Natural killer cell treated with Interleukin-12 subunit alpha and Interleukin-12 subunit beta and Interleukin-15 and Interleukin-18, amount 100 ng/mL, for 72 hours (primary cell): ENCODE measurements around the gene EXOC4. TPM values are rescaled to one million over a fixed set of nuclear protein-coding genes. Genes with fewer than 3 reads are reported as not detected.
"Not testable (repeated sequence)": the region's sequence is repeated elsewhere in the genome, so short reads cannot be mapped to it uniquely, and the experiment has no call there.

ENCODE experiments used
- ATAC-seq, 2 donors: fragments of 150-1000 bp; cut with Tn5 transposase in 1 of 2; sonication (Bioruptor Pico), chemical (Tn5 transposase) in 1 of 2; 2 replicates each; pipeline ENCODE4 v1.10.0; 2021
- DNase-seq: peaks from one replicate; pipeline ENCODE4 v3.0.0; 2022; ENCODE audit warnings: low spot score
- H3K27ac Mint-ChIP-seq, 2 donors: 1 replicate in 1 of 2; 2 replicates in 1 of 2; pipeline ENCODE4 v1.8.0; 2022; ENCODE audit warnings: mixed read lengths in 2 of 2, mild to moderate bottlenecking in 1 of 2, moderate library complexity in 1 of 2
- H3K27me3 Mint-ChIP-seq, 2 donors: 1 replicate in 1 of 2; 2 replicates in 1 of 2; pipeline ENCODE4 v1.8.0; 2022; ENCODE audit warnings: mixed read lengths in 2 of 2
- H3K36me3 Mint-ChIP-seq: one replicate; pipeline ENCODE4 v1.8.0; 2022; ENCODE audit warnings: mixed read lengths
- H3K4me1 Mint-ChIP-seq, 2 donors: 1 replicate in 1 of 2; 2 replicates in 1 of 2; pipeline ENCODE4 v1.8.0; 2022; ENCODE audit warnings: low read depth in 2 of 2, mixed read lengths in 2 of 2, mild to moderate bottlenecking in 1 of 2
- H3K4me3 Mint-ChIP-seq: one replicate; pipeline ENCODE4 v1.8.0; 2022; ENCODE audit warnings: mixed read lengths
- H3K9me3 Mint-ChIP-seq: 2 replicates; pipeline ENCODE4 v1.8.0; 2022; ENCODE audit warnings: mixed read lengths
- total RNA-seq, 2 donors: library from RNA; stranded (reverse); gene quantifications; one replicate each; pipeline ENCODE4 v1.2.3, GENCODE V29; 2022

Gene EXOC4
- total RNA-seq, 2 donors from 2014 or later, result 78.5 to 107 TPM

- H3K4me1 Mint-ChIP-seq, result peaks cover 0 to 6% of the 10 kb centered on the region in 2 donors
- no peak for ATAC-seq
These were observed 812.5 kb downstream of the EXOC4 start for GRCh38 chr7:134065415-134065814.

GRCh38 chr7:134067164-134067563 is 814.3 kb downstream of the EXOC4 start:
- ATAC-seq (no peak), DNase-seq (no peak)
- no peaks in the 10 kb centered on the region for H3K9me3 Mint-ChIP-seq
- H3K27ac Mint-ChIP-seq, result no peak overlapping the region
- no peak overlapping the region for H3K4me3 Mint-ChIP-seq
- H3K4me1 Mint-ChIP-seq, result peaks cover 0 to 6% of the 10 kb centered on the region in 2 donors
- no peaks in the 10 kb centered on the region for H3K27me3 Mint-ChIP-seq
- H3K36me3 Mint-ChIP-seq, result no peaks in the 10 kb centered on the region

More at GRCh38 chr7:134065415-134065814, 812.5 kb downstream of the EXOC4 start:
- H3K9me3 Mint-ChIP-seq, result no peaks in the 10 kb centered on the region
- no peak overlapping the region for H3K4me3 Mint-ChIP-seq
- H3K36me3 Mint-ChIP-seq, result no peaks in the 10 kb centered on the region
- no peak for DNase-seq
- no peaks in the 10 kb centered on the region for H3K27me3 Mint-ChIP-seq
- H3K27ac Mint-ChIP-seq, result no peak overlapping the region

- Mint-ChIP-seq H3K27ac (no peak overlapping the region), H3K9me3 (no peaks in the 10 kb centered on the region), H3K27me3 (no peaks in the 10 kb centered on the region), H3K4me1 (peaks cover 0 to 4% of the 10 kb centered on the region in 2 donors), H3K36me3 (no peaks in the 10 kb centered on the region), H3K4me3 (no peak overlapping the region)
- ATAC-seq (no peak), DNase-seq (no peak)
These were observed 815.8 kb downstream of the EXOC4 start for GRCh38 chr7:134068670-134069069.

GRCh38 chr7:134069187-134069586 is 816.3 kb downstream of the EXOC4 start:
- no peak overlapping the region for H3K27ac Mint-ChIP-seq
- DNase-seq (no peak), ATAC-seq (no peak)
- no peaks in the 10 kb centered on the region for H3K36me3 Mint-ChIP-seq
- H3K9me3 Mint-ChIP-seq, result no peaks in the 10 kb centered on the region
- H3K4me3 Mint-ChIP-seq, result no peak overlapping the region
- H3K4me1 Mint-ChIP-seq, result peaks cover 0 to 4% of the 10 kb centered on the region in 2 donors
- H3K27me3 Mint-ChIP-seq, result no peaks in the 10 kb centered on the region

GRCh38 chr7:134070673-134071072 is 817.8 kb downstream of the EXOC4 start:
- DNase-seq (no peak), ATAC-seq (no peak)
- Mint-ChIP-seq H3K27ac (no peak overlapping the region), H3K9me3 (peaks cover 2% of the 10 kb centered on the region), H3K36me3 (peaks cover 1% of the 10 kb centered on the region), H3K4me3 (no peak overlapping the region), H3K4me1 (peaks cover 0 to 4% of the 10 kb centered on the region in 2 donors), H3K27me3 (no peaks in the 10 kb centered on the region)

- Mint-ChIP-seq H3K27ac (no peak overlapping the region), H3K9me3 (peaks cover 4% of the 10 kb centered on the region), H3K4me1 (peaks cover 0 to 4% of the 10 kb centered on the region in 2 donors), H3K36me3 (peaks cover 4% of the 10 kb centered on the region), H3K4me3 (no peak overlapping the region), H3K27me3 (no peaks in the 10 kb centered on the region)
- DNase-seq (no peak), ATAC-seq (no peak)
These were observed 818.8 kb downstream of the EXOC4 start for GRCh38 chr7:134071355-134072331.

GRCh38 chr7:134073276-134073675 is 820.4 kb downstream of the EXOC4 start:
- Mint-ChIP-seq H3K36me3 (peaks cover 4% of the 10 kb centered on the region), H3K4me1 (peaks cover 0 to 4% of the 10 kb centered on the region in 2 donors), H3K9me3 (peaks cover 4% of the 10 kb centered on the region), H3K4me3 (no peak overlapping the region), H3K27me3 (no peaks in the 10 kb centered on the region), H3K27ac (no peak overlapping the region)
- DNase-seq (no peak), ATAC-seq (no peak)

GRCh38 chr7:134075799-134076198 is 822.9 kb downstream of the EXOC4 start:
- Mint-ChIP-seq H3K4me3 (no peak overlapping the region), H3K27me3 (no peaks in the 10 kb centered on the region), H3K4me1 (no peaks in the 10 kb centered on the region), H3K36me3 (peaks cover 4% of the 10 kb centered on the region), H3K27ac (no peak overlapping the region), H3K9me3 (peaks cover 7% of the 10 kb centered on the region)
- ATAC-seq (no peak), DNase-seq (no peak)

- ATAC-seq, H3K4me3 Mint-ChIP-seq, H3K27ac Mint-ChIP-seq, H3K9me3 Mint-ChIP-seq, H3K27me3 Mint-ChIP-seq, DNase-seq, H3K4me1 Mint-ChIP-seq, H3K36me3 Mint-ChIP-seq: not testable (repeated sequence)
These were observed 824.7 kb downstream of the EXOC4 start for GRCh38 chr7:134077560-134077959.

GRCh38 chr7:134078991-134079390 is 826.1 kb downstream of the EXOC4 start:
- Mint-ChIP-seq H3K27ac (no peak overlapping the region), H3K36me3 (peaks cover 4% of the 10 kb centered on the region), H3K4me3 (no peak overlapping the region), H3K27me3 (no peaks in the 10 kb centered on the region), H3K9me3 (peaks cover 7% of the 10 kb centered on the region), H3K4me1 (no peaks in the 10 kb centered on the region)
- ATAC-seq, result no peak
- DNase-seq, result no peak

- H3K36me3 Mint-ChIP-seq, result no peaks in the 10 kb centered on the region
- ATAC-seq (no peak), DNase-seq (no peak)
- H3K4me1 Mint-ChIP-seq, result no peaks in the 10 kb centered on the region
- H3K27me3 Mint-ChIP-seq, result no peaks in the 10 kb centered on the region
- no peak overlapping the region for H3K27ac Mint-ChIP-seq
- no peak overlapping the region for H3K4me3 Mint-ChIP-seq
- peaks cover 5% of the 10 kb centered on the region for H3K9me3 Mint-ChIP-seq
These were observed 828.8 kb downstream of the EXOC4 start for GRCh38 chr7:134081695-134082094.

- Mint-ChIP-seq H3K9me3 (peaks cover 9% of the 10 kb centered on the region), H3K27ac (no peak overlapping the region), H3K4me1 (no peaks in the 10 kb centered on the region), H3K36me3 (peaks cover 14% of the 10 kb centered on the region), H3K4me3 (no peak overlapping the region), H3K27me3 (no peaks in the 10 kb centered on the region)
- DNase-seq (no peak), ATAC-seq (no peak)
These were observed 831.0 kb downstream of the EXOC4 start for GRCh38 chr7:134083766-134084487.

- Mint-ChIP-seq H3K4me1 (no peaks in the 10 kb centered on the region), H3K36me3 (peaks cover 21% of the 10 kb centered on the region), H3K4me3 (no peak overlapping the region), H3K27me3 (no peaks in the 10 kb centered on the region), H3K27ac (no peak overlapping the region), H3K9me3 (peaks cover 9% of the 10 kb centered on the region)
- DNase-seq (no peak), ATAC-seq (no peak)
These were observed 831.7 kb downstream of the EXOC4 start for GRCh38 chr7:134084488-134085144.
